Neuronal stem cell (in vitro differentiated cells): ENCODE measurements around the gene STK39.

ENCODE experiments used
- DNase-seq: peaks from one replicate; pipeline ENCODE4 v3.0.0-alpha.2; 2013; ENCODE audit warnings: low spot score
- H2AFZ ChIP-seq: one replicate; pipeline ENCODE4 v1.6.1; 2013; ENCODE audit warnings: mild to moderate bottlenecking, low read length, inconsistent platforms
- H2AK5ac ChIP-seq: 2 replicates; pipeline ENCODE4 v1.6.1; 2013; ENCODE audit warnings: low read depth, mild to moderate bottlenecking, inconsistent platforms, low read length, moderate library complexity, mixed read lengths
- H2BK120ac ChIP-seq: 2 replicates; pipeline ENCODE4 v1.6.1; 2013; ENCODE audit warnings: low read depth, mild to moderate bottlenecking, inconsistent platforms, low read length, moderate library complexity, mixed read lengths
- H2BK12ac ChIP-seq: one replicate; pipeline ENCODE4 v1.6.1; 2013; ENCODE audit warnings: low read length, inconsistent platforms
- H2BK15ac ChIP-seq: 2 replicates; pipeline ENCODE4 v1.6.1; 2013; ENCODE audit warnings: mild to moderate bottlenecking, low read length, inconsistent platforms, mixed read lengths
- H2BK5ac ChIP-seq: one replicate; pipeline ENCODE4 v1.6.1; 2013; ENCODE audit warnings: inconsistent platforms, mild to moderate bottlenecking, low read length, moderate library complexity
- H3K14ac ChIP-seq: one replicate; pipeline ENCODE4 v1.6.1; 2013; ENCODE audit warnings: low read length, inconsistent platforms
- H3K18ac ChIP-seq: 2 replicates; pipeline ENCODE4 v1.6.1; 2013; ENCODE audit warnings: low read length, inconsistent platforms
- H3K23ac ChIP-seq: 2 replicates; pipeline ENCODE4 v1.6.1; 2013; ENCODE audit warnings: low read depth, mild to moderate bottlenecking, mixed read lengths, low read length, inconsistent platforms; ENCODE audit not compliant: poor library complexity
- H3K27ac ChIP-seq: replicated peaks from 3 replicates; pipeline ENCODE4 v1.5.1; 2013; ENCODE audit warnings: low read length, inconsistent platforms
- H3K27me3 ChIP-seq, 3 experiments: 2 replicates each; pipeline ENCODE4 v1.6.1; 2013; ENCODE audit warnings: low read length in 3 of 3, mild to moderate bottlenecking in 2 of 3, inconsistent platforms in 1 of 3, low read depth in 1 of 3, mixed read lengths in 1 of 3, moderate library complexity in 1 of 3; ENCODE audit not compliant: control insufficient read depth in 3 of 3, insufficient read depth in 3 of 3
- H3K36me3 ChIP-seq, 2 donors: replicated peaks in 1 of 2; 2 replicates each; pipeline ENCODE4 v1.6.1; 2013; ENCODE audit warnings: low read length in 2 of 2; ENCODE audit not compliant: control insufficient read depth in 2 of 2, insufficient read depth in 2 of 2
- H3K4ac ChIP-seq: 2 replicates; pipeline ENCODE4 v1.6.1; 2013; ENCODE audit warnings: inconsistent platforms, mild to moderate bottlenecking, low read length, moderate library complexity
- H3K4me1 ChIP-seq, 2 donors: 1 replicate in 1 of 2; 2 replicates in 1 of 2; pipeline ENCODE4 v1.6.1; 2013; ENCODE audit warnings: low read length in 2 of 2, low read depth in 1 of 2; ENCODE audit not compliant: control insufficient read depth in 2 of 2, insufficient read depth in 1 of 2
- H3K4me2 ChIP-seq: one replicate; pipeline ENCODE4 v1.6.1; 2013; ENCODE audit warnings: mild to moderate bottlenecking, low read length, inconsistent platforms; ENCODE audit not compliant: insufficient read depth, poor library complexity, severe bottlenecking
- H3K4me3 ChIP-seq, 2 donors: 2 replicates each; pipeline ENCODE4 v1.5.1; 2013; ENCODE audit warnings: low read length in 2 of 2, mild to moderate bottlenecking in 2 of 2, inconsistent platforms in 1 of 2, moderate library complexity in 1 of 2
- H3K79me1 ChIP-seq: one replicate; pipeline ENCODE4 v1.6.1; 2013; ENCODE audit warnings: low read depth, mild to moderate bottlenecking, inconsistent platforms, low read length, moderate library complexity
- H3K9ac ChIP-seq: one replicate; pipeline ENCODE4 v1.6.1; 2013; ENCODE audit warnings: mild to moderate bottlenecking, low read depth, low read length, inconsistent platforms; ENCODE audit not compliant: poor library complexity
- H3K9me3 ChIP-seq, 2 donors: replicated peaks in 1 of 2; 2 replicates each; pipeline versions ENCODE3 to v1.6.1; 2013; ENCODE audit warnings: low read length in 2 of 2, mild to moderate bottlenecking in 2 of 2, inconsistent platforms in 1 of 2, low read depth in 1 of 2, mixed read lengths in 1 of 2, moderate library complexity in 1 of 2; ENCODE audit not compliant: control insufficient read depth in 2 of 2, insufficient read depth in 1 of 2
- H4K8ac ChIP-seq: one replicate; pipeline ENCODE4 v1.6.1; 2013; ENCODE audit warnings: low read depth, mild to moderate bottlenecking, inconsistent platforms, low read length, moderate library complexity
- H4K91ac ChIP-seq: one replicate; pipeline ENCODE4 v1.6.1; 2013; ENCODE audit warnings: low read length, low read depth, mild to moderate bottlenecking, inconsistent platforms; ENCODE audit not compliant: poor library complexity
- WGBS, 2 donors: extraction: QIAGEN DNeasy Blood & Tissue Kit; methylation state at CpG; one replicate each; pipeline ENCODE4 v1.1.7; 2013; ENCODE audit warnings: missing lambda C conversion rate in 2 of 2, mixed read lengths in 1 of 2; ENCODE audit not compliant: insufficient read length in 2 of 2, insufficient replicate concordance in 1 of 2; ENCODE audit errors: extremely low coverage in 2 of 2; 5-methylcytosine and 5-hydroxymethylcytosine counted together

The STK39 gene

DNA sequence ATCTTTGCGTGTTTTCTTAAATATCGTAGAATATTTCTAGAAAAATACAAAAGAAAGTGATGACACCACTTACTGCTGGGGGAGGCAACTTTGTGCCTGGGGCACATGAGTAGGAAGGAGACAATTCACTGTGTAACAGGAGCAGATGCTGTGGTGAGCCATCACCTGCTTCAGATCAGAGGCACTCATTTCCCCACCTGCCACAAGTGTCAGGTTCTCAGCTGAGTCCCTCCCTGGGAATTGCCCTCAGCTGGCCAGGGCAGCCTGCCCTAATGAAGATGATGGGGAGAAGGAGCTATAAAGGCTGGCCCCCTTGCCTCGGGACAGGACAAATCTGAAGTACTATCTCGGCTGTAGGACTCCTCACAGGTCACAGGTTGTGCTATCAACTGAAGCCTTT lies 322.8 kb downstream of the STK39 start:
- no CpG with 5 or more reads among the region's 4 CpGs for WGBS, 2 donors
- H2BK120ac ChIP-seq: no peak overlapping the region
- no peak overlapping the region for H2AFZ ChIP-seq
- no peak overlapping the region for H4K91ac ChIP-seq
- no peaks in the 10 kb centered on the region for H3K9me3 ChIP-seq
- no peaks in the 10 kb centered on the region for H3K79me1 ChIP-seq
- H3K4me1 ChIP-seq: peaks cover 4 to 5% of the 10 kb centered on the region in 2 donors
- H3K14ac ChIP-seq: no peak overlapping the region
- H3K9ac ChIP-seq: no peak overlapping the region
- H4K8ac ChIP-seq: no peak overlapping the region
- no peak overlapping the region for H2BK12ac ChIP-seq
- H2AK5ac ChIP-seq: no peak overlapping the region
- H3K27ac ChIP-seq: no peak overlapping the region
- DNase-seq: no peak
- H3K18ac ChIP-seq: no peak overlapping the region
- no peak overlapping the region for H3K23ac ChIP-seq
- no peak overlapping the region for H2BK15ac ChIP-seq
- H2BK5ac ChIP-seq: no peak overlapping the region
- H3K36me3 ChIP-seq: no peaks in the 10 kb centered on the region
- H3K4ac ChIP-seq: no peak overlapping the region
- H3K4me3 ChIP-seq: no peak overlapping the region
- H3K27me3 ChIP-seq: no peaks in the 10 kb centered on the region
- no peak overlapping the region for H3K4me2 ChIP-seq

DNA sequence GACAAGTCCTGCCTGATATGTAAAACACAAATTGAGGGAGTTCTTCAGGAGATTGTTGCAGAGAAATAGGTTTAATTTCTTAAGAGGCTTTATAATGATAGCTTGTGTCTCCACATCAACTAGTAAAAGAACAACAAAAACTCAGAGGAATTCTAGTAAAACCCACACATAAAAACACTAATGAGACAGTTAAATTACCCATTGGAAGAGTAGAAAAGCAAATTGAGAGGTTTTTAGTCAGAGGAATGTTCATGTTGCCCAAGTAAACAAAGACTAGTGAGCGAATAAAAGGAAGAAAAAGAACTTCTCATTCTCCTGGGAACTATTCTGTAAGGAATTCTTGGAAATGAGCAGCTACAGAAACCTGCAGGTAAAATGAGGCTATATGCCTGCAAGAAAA lies 330.6 kb downstream of the STK39 start:
- DNase-seq: no peak

DNA sequence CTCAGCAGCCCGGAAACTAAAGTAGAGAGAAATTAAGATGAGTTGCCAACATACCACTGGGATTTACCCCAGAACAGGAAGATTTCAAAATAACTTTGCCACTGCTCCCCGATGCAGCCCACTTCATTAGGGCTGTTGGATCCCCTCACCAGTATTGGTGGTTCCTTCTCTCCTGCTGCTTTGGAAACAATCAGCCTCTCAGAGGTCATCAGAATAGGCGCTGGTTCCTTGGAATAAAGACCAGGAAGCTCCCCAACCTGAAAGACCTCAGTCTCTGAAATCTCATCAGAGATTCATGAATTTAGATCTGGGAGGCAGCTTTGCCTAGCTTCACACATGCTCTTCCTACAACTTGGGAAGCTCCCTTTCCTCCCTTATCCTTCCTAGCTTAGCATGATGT lies 332.4 kb downstream of the STK39 start:
- Histone ChIP-seq H2BK5ac (no peak overlapping the region), H3K36me3 (no peaks in the 10 kb centered on the region), H3K4ac (no peak overlapping the region), H2BK15ac (no peak overlapping the region), H3K9ac (no peak overlapping the region), H3K9me3 (peaks cover 0 to 2% of the 10 kb centered on the region in 2 donors), H3K27me3 (no peaks in the 10 kb centered on the region), H4K8ac (no peak overlapping the region), H3K4me1 (peaks cover 4 to 8% of the 10 kb centered on the region in 2 donors), H2AK5ac (no peak overlapping the region), H2AFZ (peak overlapping the region; percentile 76), H3K14ac (no peak overlapping the region), H3K4me2 (no peak overlapping the region), H3K4me3 (no peak overlapping the region), H3K18ac (no peak overlapping the region), H3K27ac (no peak overlapping the region), H4K91ac (no peak overlapping the region), H3K79me1 (peaks cover 2% of the 10 kb centered on the region), H2BK12ac (no peak overlapping the region), H3K23ac (no peak overlapping the region), H2BK120ac (no peak overlapping the region)
- DNase-seq: no peak
- no CpG with 5 or more reads among the region's 3 CpGs for WGBS, 2 donors

More for the DNA sequence above, 330.6 kb downstream of the STK39 start:
- Histone ChIP-seq H3K27me3 (no peaks in the 10 kb centered on the region), H3K23ac (no peak overlapping the region), H3K27ac (peak overlapping the region; percentile 27), H3K9me3 (no peaks in the 10 kb centered on the region), H3K4ac (no peak overlapping the region), H3K9ac (no peak overlapping the region), H3K4me1 (peaks cover 4 to 8% of the 10 kb centered on the region in 2 donors), H2BK120ac (no peak overlapping the region), H3K18ac (no peak overlapping the region), H3K36me3 (no peaks in the 10 kb centered on the region), H3K4me2 (no peak overlapping the region), H3K79me1 (no peaks in the 10 kb centered on the region), H3K14ac (no peak overlapping the region), H4K8ac (no peak overlapping the region), H2AFZ (peak overlapping the region; percentile 57), H4K91ac (no peak overlapping the region), H2AK5ac (no peak overlapping the region), H2BK12ac (no peak overlapping the region), H2BK5ac (no peak overlapping the region), H3K4me3 (no peak overlapping the region), H2BK15ac (no peak overlapping the region)
- no CpG with 5 or more reads among the region's 1 CpG for WGBS, 2 donors

DNA sequence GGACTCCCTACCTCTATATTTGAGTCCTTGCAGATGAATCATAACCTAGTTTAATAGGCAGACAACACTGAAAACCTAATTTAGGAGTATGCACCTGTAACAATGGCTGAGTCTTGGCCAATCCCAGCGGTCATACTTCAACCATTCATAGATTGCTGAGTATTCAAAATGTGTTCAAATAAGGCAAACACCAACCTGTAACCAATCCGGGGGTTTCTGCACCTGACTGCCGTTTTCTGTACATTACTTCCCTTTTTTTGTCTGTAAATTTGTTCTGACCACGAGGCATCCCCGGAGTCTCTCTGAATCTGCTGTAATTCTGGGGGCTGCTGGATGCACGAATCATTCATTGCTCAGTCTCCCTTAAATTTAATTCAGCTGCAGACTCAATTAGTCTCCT lies 338.6 kb downstream of the STK39 start:
- Histone ChIP-seq H4K8ac (no peak overlapping the region), H3K36me3 (no peaks in the 10 kb centered on the region), H3K79me1 (peaks cover 2% of the 10 kb centered on the region), H3K18ac (no peak overlapping the region), H3K9me3 (peaks cover 0 to 2% of the 10 kb centered on the region in 2 donors), H4K91ac (no peak overlapping the region), H3K9ac (no peak overlapping the region), H3K4me3 (no peak overlapping the region), H3K14ac (no peak overlapping the region), H3K27me3 (no peaks in the 10 kb centered on the region), H3K27ac (no peak overlapping the region), H2BK5ac (no peak overlapping the region), H3K4me1 (no peaks in the 10 kb centered on the region), H2AK5ac (no peak overlapping the region), H2BK120ac (no peak overlapping the region), H3K4me2 (no peak overlapping the region), H3K23ac (no peak overlapping the region), H2BK15ac (no peak overlapping the region), H2BK12ac (no peak overlapping the region), H2AFZ (no peak overlapping the region), H3K4ac (no peak overlapping the region)
- DNase-seq: no peak
- no CpG with 5 or more reads among the region's 6 CpGs for WGBS, 2 donors
